HepG2 (cell line): ENCODE data around the gene VGF. TPM values are rescaled to one million over a fixed set of nuclear protein-coding genes. Genes with fewer than 3 reads are reported as not detected.

ENCODE experiments used
- ELF3 ChIP-seq: IDR thresholded peaks from 2 replicates; pipeline ENCODE4 v1.6.1; 2016; ENCODE audit warnings: missing genetic modification reagents, missing compliant biosample characterization
- EZH2 ChIP-seq: conservative IDR thresholded peaks from 2 replicates; pipeline ENCODE4 v1.6.1; 2012; ENCODE audit warnings: mild to moderate bottlenecking, low read depth, low read length, moderate library complexity
- MAZ ChIP-seq, 2 experiments: sonication (generic) in 1 of 2; formaldehyde crosslinking in 1 of 2; IDR thresholded peaks; 2 replicates each; pipeline versions ENCODE4 v1.5.0 to v1.6.1; 2012 to 2020; ENCODE audit warnings: low read depth in 2 of 2, mild to moderate bottlenecking in 2 of 2, borderline replicate concordance in 1 of 2, improper control_type of control experiment in 1 of 2, low read length in 1 of 2, missing genetic modification reagents in 1 of 2, moderate library complexity in 1 of 2
- NR2F1 ChIP-seq, 2 experiments: fragments of 450-650 bp in 1 of 2; formaldehyde crosslinking in 1 of 2; IDR thresholded peaks; 2 replicates each; pipeline versions ENCODE4 v1.5.0 to v1.6.1; 2016 to 2020; ENCODE audit warnings: mild to moderate bottlenecking in 1 of 2, missing compliant biosample characterization in 1 of 2, missing genetic modification reagents in 1 of 2, moderate library complexity in 1 of 2
- SP140L ChIP-seq: sonication (generic); formaldehyde crosslinking; IDR thresholded peaks from 2 replicates; pipeline ENCODE4 v1.4.0; 2020; ENCODE audit warnings: missing genetic modification reagents, borderline replicate concordance
- TAF15 ChIP-seq: fragments of 200-400 bp; formaldehyde crosslinking; IDR thresholded peaks from one replicate; pipeline ENCODE4 v1.6.1; 2018; ENCODE audit warnings: mild to moderate bottlenecking, low read depth, low read length; ENCODE audit not compliant: poor library complexity, severe bottlenecking
- ZFY ChIP-seq: sonication (generic); formaldehyde crosslinking; IDR thresholded peaks from 2 replicates; pipeline ENCODE4 v1.4.0; 2020; ENCODE audit warnings: missing genetic modification reagents
- ZNF460 ChIP-seq: sonication (generic); formaldehyde crosslinking; IDR thresholded peaks from 2 replicates; pipeline ENCODE4 v1.5.1; 2020; ENCODE audit warnings: missing genetic modification reagents, mild to moderate bottlenecking, borderline replicate concordance
- ZSCAN9 ChIP-seq: IDR thresholded peaks from 2 replicates; pipeline ENCODE4 v1.6.1; 2016; ENCODE audit warnings: borderline replicate concordance
- polyA plus RNA-seq, 8 experiments: library from polyadenylated mRNA; depleted of rRNA in 3 of 8; stranded (reverse) in 7 of 8; unstranded in 1 of 8; fragments of >200 nt; fragmentation: Illumina TruSeq in 4 of 8; extraction: Trizol in 4 of 8; gene quantifications; 2 replicates each; pipeline versions ENCODE4 v1.2.1 to v1.2.3, GENCODE V29; 2011 to 2016; ENCODE audit warnings: low read depth in 4 of 8, missing spikeins in 1 of 8, mixed read lengths in 1 of 8; ENCODE audit not compliant: insufficient read depth in 1 of 8
- total RNA-seq, 5 experiments: library from RNA; depleted of rRNA; stranded (reverse); fragments of >200 nt; fragmentation: Illumina TruSeq; extraction: Trizol; gene quantifications; 2 replicates each; pipeline ENCODE4 v1.2.3, GENCODE V29; 2016; ENCODE audit warnings: low read depth in 1 of 5
- TF ChIP-seq, protein P1 (sequence below): sonication (generic); formaldehyde crosslinking; IDR thresholded peaks from 2 replicates; pipeline ENCODE4 v1.5.1; 2020; ENCODE audit warnings: mild to moderate bottlenecking, missing genetic modification reagents, moderate library complexity
- TF ChIP-seq, protein P2 (sequence below): sonication (generic); formaldehyde crosslinking; IDR thresholded peaks from 2 replicates; pipeline ENCODE4 v1.4.0; 2020; ENCODE audit warnings: missing genetic modification reagents, borderline replicate concordance
- TF ChIP-seq, protein P3 (sequence below): sonication (generic); formaldehyde crosslinking; IDR thresholded peaks from 2 replicates; pipeline ENCODE4 v1.5.1; 2020; ENCODE audit warnings: missing genetic modification reagents, mild to moderate bottlenecking, borderline replicate concordance
- TF ChIP-seq, protein P4 (sequence below): sonication (generic); formaldehyde crosslinking; IDR thresholded peaks from 2 replicates; pipeline ENCODE4 v1.5.1; 2020; ENCODE audit warnings: missing genetic modification reagents, mild to moderate bottlenecking, borderline replicate concordance
- TF ChIP-seq, protein P5 (sequence below): IDR thresholded peaks from 2 replicates; pipeline ENCODE4 v1.6.1; 2016; ENCODE audit warnings: missing compliant biosample characterization, missing genetic modification reagents, borderline replicate concordance

VGF gene
- total and polyA plus RNA-seq, 2 of the 13 experiments (the other 11 are each of a cell fraction or from before 2014, with no cell fraction given): 0.12 to 0.46 TPM

DNA sequence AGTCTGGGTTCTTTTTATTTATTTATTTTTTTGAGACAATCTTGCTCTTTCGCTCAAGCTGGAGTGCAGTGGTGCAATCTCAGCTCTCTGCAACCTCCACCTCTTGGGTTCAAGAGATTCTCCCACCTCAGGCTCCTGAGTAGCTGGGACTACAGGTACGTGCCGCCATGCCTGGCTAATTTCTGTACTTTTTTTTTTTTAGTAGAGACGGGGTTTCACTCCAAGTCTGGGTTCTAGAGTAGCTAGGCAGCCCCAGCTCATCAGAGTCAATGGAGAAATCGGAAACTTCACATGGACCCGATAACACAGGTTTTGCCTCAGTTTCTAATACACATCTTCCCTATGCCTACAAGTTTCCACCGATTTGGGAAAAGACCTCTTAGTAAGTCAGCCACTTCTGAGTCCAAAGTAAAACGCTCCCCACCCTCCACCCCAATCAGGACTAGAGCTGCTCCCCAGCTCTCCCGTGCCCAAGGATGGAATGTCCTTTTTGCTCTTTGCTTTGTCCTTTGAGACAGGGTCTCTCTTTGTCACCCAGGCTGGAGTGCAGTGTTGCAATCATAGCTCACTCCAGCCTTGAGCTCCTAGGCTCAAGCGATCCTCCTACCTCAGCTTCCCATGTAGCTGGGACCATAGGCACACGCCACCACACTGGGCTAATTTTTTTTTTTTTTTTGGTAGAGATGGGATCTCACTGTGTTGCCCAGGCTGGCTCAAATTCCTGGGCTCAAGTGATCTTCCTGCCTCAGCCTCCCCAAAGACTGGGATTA lies 42.3 kb downstream of the VGF start (continued):
- TF ChIP-seq, protein P1, sequence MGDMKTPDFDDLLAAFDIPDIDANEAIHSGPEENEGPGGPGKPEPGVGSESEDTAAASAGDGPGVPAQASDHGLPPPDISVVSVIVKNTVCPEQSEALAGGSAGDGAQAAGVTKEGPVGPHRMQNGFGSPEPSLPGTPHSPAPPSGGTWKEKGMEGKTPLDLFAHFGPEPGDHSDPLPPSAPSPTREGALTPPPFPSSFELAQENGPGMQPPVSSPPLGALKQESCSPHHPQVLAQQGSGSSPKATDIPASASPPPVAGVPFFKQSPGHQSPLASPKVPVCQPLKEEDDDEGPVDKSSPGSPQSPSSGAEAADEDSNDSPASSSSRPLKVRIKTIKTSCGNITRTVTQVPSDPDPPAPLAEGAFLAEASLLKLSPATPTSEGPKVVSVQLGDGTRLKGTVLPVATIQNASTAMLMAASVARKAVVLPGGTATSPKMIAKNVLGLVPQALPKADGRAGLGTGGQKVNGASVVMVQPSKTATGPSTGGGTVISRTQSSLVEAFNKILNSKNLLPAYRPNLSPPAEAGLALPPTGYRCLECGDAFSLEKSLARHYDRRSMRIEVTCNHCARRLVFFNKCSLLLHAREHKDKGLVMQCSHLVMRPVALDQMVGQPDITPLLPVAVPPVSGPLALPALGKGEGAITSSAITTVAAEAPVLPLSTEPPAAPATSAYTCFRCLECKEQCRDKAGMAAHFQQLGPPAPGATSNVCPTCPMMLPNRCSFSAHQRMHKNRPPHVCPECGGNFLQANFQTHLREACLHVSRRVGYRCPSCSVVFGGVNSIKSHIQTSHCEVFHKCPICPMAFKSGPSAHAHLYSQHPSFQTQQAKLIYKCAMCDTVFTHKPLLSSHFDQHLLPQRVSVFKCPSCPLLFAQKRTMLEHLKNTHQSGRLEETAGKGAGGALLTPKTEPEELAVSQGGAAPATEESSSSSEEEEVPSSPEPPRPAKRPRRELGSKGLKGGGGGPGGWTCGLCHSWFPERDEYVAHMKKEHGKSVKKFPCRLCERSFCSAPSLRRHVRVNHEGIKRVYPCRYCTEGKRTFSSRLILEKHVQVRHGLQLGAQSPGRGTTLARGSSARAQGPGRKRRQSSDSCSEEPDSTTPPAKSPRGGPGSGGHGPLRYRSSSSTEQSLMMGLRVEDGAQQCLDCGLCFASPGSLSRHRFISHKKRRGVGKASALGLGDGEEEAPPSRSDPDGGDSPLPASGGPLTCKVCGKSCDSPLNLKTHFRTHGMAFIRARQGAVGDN: no peak; the same call in 1 of the 2 replicates
- TF ChIP-seq MAZ (IDR thresholded peaks at IDR 0.05; ENCODE audit: borderline replicate concordance, low read depth, low read length): no peak
- TF ChIP-seq MAZ (CRISPR knock-in tag; IDR thresholded peaks at IDR 0.05; ENCODE audit: low read depth): no peak; the same call in 1 of the 2 replicates
- TF ChIP-seq, protein P2, sequence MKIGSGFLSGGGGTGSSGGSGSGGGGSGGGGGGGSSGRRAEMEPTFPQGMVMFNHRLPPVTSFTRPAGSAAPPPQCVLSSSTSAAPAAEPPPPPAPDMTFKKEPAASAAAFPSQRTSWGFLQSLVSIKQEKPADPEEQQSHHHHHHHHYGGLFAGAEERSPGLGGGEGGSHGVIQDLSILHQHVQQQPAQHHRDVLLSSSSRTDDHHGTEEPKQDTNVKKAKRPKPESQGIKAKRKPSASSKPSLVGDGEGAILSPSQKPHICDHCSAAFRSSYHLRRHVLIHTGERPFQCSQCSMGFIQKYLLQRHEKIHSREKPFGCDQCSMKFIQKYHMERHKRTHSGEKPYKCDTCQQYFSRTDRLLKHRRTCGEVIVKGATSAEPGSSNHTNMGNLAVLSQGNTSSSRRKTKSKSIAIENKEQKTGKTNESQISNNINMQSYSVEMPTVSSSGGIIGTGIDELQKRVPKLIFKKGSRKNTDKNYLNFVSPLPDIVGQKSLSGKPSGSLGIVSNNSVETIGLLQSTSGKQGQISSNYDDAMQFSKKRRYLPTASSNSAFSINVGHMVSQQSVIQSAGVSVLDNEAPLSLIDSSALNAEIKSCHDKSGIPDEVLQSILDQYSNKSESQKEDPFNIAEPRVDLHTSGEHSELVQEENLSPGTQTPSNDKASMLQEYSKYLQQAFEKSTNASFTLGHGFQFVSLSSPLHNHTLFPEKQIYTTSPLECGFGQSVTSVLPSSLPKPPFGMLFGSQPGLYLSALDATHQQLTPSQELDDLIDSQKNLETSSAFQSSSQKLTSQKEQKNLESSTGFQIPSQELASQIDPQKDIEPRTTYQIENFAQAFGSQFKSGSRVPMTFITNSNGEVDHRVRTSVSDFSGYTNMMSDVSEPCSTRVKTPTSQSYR (CRISPR knock-in tag): no peak; the same call in 1 of the 2 replicates
- TF ChIP-seq SP140L: no peak
- TF ChIP-seq ZFY (CRISPR knock-in tag): peak; percentile 28; the same call in 1 of the 2 replicates
- no peak for TF ChIP-seq TAF15
- TF ChIP-seq, protein P3, sequence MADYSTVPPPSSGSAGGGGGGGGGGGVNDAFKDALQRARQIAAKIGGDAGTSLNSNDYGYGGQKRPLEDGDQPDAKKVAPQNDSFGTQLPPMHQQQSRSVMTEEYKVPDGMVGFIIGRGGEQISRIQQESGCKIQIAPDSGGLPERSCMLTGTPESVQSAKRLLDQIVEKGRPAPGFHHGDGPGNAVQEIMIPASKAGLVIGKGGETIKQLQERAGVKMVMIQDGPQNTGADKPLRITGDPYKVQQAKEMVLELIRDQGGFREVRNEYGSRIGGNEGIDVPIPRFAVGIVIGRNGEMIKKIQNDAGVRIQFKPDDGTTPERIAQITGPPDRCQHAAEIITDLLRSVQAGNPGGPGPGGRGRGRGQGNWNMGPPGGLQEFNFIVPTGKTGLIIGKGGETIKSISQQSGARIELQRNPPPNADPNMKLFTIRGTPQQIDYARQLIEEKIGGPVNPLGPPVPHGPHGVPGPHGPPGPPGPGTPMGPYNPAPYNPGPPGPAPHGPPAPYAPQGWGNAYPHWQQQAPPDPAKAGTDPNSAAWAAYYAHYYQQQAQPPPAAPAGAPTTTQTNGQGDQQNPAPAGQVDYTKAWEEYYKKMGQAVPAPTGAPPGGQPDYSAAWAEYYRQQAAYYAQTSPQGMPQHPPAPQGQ (CRISPR knock-in tag): no peak
- no peak for TF ChIP-seq EZH2
- TF ChIP-seq ZSCAN9: 0 out of 2 replicates have a peak, but pooled peaks have one; percentile 31
- TF ChIP-seq NR2F1 (CRISPR knock-in tag; IDR thresholded peaks at IDR 0.05): 0 out of 4 replicates have a peak, but pooled peaks of 1 of the 2 experiments have one; percentile 10
- peak; percentile 96 for TF ChIP-seq ZNF460 (CRISPR knock-in tag)
- 0 out of 2 replicates have a peak, but pooled peaks have one; percentile 34 for TF ChIP-seq ELF3 (CRISPR knock-in tag)
- TF ChIP-seq, protein P4, sequence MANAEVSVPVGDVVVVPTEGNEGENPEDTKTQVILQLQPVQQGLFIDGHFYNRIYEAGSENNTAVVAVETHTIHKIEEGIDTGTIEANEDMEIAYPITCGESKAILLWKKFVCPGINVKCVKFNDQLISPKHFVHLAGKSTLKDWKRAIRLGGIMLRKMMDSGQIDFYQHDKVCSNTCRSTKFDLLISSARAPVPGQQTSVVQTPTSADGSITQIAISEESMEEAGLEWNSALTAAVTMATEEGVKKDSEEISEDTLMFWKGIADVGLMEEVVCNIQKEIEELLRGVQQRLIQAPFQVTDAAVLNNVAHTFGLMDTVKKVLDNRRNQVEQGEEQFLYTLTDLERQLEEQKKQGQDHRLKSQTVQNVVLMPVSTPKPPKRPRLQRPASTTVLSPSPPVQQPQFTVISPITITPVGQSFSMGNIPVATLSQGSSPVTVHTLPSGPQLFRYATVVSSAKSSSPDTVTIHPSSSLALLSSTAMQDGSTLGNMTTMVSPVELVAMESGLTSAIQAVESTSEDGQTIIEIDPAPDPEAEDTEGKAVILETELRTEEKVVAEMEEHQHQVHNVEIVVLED (CRISPR knock-in tag): no peak
- TF ChIP-seq, protein P5, sequence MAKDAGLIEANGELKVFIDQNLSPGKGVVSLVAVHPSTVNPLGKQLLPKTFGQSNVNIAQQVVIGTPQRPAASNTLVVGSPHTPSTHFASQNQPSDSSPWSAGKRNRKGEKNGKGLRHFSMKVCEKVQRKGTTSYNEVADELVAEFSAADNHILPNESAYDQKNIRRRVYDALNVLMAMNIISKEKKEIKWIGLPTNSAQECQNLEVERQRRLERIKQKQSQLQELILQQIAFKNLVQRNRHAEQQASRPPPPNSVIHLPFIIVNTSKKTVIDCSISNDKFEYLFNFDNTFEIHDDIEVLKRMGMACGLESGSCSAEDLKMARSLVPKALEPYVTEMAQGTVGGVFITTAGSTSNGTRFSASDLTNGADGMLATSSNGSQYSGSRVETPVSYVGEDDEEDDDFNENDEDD: no peak
